Stimulated activated CD4-positive, alpha-beta T cell treated with anti-CD3 and anti-CD28 coated beads, Interleukin-12 subunit alpha, Interleukin-12 subunit beta, amount 100 ng/mL, for 4 hours (primary cell): ENCODE measurements around the gene THYN1.

Experiments used
- DNase-seq: peaks from one replicate; pipeline ENCODE4 v3.0.0-alpha.2; 2020

THYN1 gene

DNA sequence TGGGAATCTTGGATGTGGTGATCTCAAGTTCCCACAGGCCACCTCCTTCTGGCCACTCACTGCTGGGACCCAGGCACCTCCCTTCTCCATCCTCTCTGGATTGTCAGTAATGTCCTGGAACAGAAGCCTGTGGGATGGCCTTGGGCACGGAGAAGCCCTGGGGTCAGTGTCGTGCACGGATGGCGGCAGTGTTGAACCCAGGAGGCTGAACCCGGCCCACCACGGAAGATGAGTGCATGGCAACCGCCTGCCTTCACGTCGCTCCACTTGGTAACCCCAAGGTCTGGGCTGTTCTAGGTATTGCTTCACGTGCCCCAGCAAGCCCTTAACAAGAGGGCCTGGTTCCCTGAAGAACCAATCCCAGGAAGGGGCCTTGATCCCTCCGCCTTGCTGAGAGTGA is 7.1 kb downstream of the THYN1 start:
- DNase-seq: no peak

DNA sequence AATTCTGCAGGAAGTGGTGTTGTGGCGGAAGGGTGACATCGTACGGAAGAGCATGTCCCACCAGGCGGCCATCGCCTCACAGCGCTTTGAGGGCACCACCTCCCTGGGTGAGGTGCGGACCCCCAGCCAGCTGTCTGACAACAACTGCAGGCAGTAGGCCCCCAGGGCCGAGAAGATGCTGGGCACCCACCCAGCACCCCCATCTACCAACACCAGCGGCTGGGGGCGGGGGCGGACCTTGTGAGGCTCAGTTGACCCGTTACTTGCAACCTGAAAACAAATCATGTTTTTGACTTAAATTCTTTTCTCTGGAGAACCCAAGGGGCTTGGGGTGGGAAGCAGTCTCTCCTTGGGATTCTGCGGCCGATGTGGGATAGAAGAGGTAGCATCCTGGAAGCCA is 7.7 kb downstream of the THYN1 start:
- no peak for DNase-seq

DNA sequence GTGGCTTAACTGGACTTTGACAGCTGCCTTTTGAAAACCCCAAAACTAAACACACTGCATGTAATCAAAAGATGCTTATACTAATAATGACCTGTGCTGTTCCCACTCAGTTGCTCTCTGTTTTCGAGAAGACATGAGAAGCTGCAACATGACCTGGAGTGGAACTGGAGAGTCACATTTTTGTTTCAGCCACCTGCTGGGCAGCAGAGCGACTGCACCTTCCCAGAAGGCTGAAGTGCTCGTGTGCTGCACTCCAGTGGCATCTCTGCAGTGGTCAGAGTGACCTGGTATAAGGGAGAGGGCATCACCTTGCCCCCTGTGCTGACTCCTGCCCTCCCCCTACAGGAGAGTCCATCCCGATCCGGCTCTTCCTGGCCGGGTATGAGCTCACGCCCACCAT is 8.6 kb downstream of the THYN1 start:
- DNase-seq: no peak

DNA sequence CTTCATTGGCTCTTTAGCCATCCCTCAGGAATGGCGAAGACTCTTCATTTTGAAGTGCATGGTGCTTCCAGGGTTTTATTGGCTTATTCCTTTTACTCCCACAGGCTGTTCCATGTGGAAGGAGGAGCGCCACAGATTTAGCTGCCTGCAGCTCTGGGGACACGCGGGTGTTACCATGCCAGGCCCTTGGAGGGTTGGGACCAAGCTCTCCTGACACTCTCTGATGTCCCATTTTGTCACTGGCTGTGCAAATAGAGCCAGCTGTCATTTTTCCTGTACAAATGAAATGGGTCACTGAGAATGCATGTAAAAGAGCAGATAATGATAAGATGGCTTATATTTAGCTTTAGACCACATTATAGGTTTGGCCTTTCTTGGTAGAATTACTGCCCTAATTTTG is 9.2 kb downstream of the THYN1 start:
- DNase-seq: no peak

DNA sequence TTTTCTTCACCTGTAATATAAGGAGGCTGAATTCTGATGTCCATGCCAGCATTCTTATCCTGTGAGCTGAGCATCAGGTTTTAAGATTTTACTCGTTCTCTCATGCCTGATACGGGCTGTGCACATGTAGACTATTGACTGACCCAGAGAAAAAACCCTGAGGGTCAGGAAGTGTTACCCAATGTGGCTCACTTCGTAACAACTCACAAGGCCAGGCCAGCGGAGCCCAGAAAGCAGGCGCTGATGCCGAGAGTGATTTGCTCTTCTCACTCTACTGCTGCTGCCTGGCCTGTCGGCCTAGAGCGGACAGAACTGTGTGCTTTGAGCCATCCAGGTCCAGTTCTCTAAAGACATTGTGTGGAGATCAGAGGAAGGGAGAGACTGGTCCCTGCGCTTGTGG is 10.8 kb downstream of the THYN1 start:
- DNase-seq: no peak

DNA sequence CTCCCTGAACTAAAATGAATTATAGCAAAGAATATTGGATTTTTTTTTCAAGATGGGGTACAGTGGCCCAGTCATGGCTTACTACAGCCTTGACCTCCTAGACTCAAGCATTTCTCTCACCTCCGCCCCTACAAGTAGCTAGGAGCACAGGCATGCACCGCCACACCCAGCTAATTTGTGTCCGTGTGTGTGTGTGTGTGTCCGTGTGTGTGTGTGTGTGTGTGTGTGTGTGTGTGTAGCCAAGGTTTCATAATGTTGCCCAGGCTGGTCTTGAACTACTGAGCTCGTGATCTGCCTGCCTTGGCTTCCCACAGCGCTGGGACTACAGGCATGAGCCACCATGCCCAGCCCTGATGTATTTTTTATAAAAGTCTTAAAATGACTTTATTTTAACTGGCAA is 12.6 kb downstream of the THYN1 start:
- no peak for DNase-seq

DNA sequence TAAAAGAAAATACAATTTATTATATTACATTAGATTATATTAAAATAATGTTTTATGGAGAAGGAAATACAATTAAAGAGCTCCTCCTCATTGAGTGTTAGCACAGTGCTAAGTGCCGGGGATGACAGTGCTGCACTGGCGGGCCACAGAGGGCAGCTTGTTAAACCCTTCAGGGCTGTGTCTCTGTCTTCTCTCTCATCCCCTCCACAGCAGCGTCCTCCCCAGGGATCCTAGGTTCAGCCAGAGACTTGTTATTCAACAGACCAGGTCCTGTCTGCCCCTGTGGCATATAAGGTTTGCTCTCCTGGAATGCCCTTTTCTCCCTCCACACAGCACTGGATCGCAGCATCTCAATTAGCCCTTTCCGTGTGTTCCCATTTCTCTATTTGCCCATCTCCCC is 14.2 kb downstream of the THYN1 start:
- no peak for DNase-seq

DNA sequence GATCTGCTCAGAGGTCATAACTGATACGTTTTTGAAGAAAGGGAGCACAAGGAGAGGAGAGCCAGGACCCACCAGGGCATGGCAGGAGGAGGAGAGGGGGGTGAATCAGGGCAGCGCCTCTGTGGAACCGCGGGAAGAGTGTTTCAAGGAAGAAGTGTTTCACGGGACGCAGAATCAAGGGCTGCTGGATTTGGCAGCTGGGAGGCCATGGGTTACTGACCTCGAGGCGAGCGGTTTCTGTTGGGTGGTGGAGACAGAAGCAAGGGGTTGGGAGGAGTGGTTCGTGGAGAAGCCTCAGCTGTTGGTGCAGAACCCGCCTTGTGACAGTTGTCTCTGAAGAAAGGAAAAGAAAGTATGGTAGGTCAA is 15.6 kb downstream of the THYN1 start:
- no peak for DNase-seq

DNA sequence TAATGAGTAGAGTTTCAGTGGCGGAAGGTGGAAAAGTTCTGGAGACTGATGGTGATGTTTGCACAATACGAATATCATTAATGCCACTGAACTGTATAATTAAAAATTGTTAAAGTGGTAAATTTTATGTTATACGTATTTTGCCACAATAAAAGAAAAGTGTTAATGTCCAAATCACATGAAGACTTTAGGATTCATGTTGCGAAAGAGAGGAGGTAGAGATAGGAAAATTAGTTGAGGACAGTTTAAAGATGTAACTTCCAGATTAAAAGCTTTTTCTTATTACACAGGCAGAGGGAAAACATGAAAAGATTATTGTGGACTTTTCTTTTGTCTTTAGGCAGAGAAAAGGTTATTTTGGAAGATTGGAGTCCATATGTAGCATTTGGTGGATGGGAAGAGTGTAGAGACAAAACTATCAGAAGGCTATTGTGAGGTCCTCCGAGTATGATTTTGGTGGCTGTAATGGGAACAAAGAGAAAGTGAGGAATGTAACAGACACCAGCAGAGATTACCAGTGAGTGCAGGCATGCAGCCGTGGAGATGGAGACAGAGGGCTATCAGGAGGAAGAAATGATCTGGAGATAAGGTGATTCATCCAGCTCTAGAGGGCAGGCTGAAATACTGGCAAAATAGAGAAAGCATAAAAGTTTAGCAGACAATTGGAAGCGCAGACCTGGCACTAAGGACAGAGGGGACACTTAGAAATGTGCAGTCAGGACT is 16.2 kb downstream of the THYN1 start:
- no peak for DNase-seq

DNA sequence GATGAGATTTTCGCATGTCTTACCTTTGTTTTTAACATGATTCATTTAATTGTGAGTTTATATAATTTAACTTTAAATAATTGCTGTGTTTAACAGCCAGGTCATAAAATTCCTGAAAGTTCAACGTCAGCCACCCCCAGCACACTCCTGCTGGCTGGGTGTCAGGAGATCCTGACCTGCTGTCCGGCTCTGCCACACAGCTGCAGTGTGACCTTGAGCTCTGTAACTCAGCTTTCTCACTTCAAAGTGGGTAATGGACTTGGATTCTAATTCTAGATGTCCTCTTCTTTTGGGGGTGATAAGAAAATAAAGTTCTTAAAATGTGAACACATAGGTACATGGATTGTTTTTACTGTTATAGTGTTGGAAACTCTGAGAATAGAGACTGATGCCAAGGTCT is 17.8 kb downstream of the THYN1 start:
- no peak for DNase-seq

DNA sequence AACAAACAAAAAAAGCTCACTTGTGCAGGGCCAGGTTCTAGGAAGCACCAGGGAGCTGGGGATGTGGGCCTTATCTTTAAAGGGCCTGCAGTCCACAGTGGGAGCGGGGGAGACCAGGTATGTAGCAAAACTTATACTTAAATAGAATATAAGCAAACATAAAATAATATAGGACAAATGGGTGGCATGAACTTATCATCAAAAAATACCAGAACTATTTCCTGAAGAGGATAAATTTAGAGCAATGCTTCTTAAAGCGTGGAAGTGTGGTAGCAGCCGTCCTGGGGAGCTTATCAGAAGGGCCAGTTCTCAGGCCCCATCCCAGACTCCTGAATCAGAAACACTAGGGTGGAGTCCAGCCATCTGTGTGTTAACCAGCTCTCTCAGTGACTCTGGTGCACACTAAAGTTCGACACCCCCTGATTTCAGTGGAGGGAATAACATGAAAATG is 19.4 kb downstream of the THYN1 start:
- DNase-seq: no peak

DNA sequence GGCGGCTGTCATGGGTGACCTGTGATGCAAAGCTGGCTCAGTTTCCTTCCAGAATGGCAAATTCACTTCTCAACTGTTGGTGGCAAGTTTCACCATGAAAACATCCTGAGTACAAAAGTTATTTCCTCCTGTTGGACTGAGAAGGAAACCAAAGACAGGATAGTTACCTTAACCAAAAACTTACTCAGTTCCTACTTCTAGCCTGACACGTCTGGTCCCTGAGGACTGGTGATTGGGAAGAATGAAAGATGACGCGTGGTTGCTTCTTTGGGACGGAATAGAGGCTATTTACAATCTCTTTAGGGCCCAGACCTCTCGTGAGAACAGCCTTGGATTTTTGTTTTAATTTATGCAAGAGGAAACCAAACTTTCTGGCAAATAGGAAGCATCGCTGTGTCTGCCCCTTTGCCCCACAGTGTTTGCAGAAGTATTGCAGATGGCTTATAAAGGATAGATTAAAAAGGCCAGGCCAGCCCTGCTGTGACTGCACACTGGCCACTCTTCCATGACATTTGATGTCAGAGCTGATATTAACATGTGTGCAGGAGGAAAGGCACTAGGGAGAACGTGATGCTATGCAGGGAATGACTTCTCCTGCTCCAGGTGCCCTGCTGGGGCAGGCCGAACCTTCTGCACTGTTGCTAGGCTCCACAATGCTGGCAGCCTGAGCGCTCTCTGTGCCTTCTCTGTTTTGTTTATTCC is 21.0 kb downstream of the THYN1 start:
- DNase-seq: no peak

DNA sequence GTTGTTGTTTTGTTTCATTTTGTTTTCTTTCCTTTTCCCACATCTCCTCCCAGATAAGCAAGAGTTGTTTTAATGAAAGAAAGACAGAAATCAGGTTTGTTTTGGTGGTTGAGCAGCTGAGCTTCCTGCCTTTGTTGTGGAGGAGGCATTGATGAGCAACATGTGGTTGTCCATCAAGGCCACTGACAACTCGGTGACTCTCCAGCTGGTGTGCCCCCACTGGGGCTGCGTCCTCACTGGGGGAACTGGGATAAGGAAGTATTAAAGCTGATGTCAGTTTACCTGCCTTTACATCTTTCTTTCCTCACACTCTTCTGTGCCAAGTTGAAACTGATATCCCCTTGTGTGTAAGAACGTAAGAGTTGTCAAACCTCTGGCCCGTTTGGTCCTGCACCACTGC is 22.8 kb downstream of the THYN1 start:
- no peak for DNase-seq

DNA sequence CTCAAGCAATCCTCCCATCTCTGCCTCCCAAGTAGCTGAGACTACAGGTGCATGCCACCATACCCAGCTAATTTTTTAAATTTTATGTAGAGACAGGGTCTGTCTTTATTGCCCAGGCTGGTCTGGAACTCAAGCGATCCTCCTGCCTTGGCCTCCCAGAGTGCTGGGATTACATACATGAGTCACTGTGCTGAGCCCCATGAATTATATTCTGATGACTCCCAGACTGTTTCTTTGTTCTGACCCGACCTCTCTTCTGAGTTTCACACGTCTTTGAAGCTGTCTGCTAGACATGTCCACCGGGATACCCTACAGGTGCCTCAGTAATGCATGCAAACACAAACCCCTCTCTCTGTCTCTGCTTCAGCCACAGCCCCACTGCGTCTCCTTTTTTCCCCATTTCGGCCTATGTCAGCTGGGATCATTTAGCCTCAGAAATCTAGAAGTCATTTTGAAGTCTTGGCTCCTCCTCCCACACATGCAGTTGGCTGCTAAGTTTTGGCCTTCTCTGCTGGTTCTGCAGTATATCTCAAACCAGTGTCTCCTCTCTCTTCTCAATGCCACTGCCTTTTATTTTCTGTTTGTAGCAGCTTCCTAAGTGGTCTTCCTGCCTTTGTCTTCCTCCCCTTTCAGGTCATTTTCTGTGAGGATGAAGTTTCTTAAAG is 23.9 kb downstream of the THYN1 start:
- DNase-seq: no peak

DNA sequence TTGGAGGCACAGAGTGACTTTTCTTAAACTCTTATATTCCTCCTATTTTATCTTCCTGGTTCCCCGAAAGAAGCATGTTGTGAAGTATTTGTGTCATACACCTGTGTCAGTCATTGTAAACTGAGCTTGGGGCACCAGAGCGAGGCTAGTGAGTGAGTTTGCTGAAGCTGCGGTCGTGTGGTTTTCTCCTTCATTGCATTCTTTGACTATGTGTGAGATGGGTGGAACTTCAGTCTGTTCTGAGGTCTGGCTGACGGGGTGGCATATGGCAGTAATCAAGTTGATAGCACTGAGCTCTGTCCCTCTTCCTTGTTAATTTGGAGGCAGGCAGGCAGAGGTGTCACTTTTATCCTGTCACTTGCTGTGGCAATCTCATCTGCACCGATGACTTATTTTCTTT is 24.5 kb downstream of the THYN1 start:
- no peak for DNase-seq

DNA sequence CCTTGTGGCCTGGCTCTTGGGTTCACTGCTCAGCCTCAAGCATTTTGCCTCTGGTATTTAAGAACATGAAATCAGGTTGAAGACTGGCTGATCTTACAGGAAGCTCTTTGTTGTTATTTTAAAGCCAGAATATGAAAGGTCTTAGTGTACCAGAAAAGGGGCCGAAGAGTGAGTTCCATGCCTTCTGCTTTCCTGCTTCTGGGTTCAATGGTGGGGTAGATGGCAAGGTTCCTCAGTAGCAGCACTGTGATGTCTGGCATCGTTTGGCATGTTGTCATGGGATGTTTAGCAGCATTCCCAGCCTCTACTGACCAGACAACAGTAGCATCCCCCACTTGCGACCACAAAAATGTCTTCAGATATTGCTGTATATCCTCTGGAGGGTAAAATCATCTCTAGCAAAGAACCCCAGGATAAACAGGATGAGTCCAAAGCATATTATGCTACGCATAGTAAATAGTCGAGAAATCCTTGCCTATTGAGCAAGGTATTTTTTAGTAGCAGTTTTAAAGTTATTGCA is 26.3 kb downstream of the THYN1 start:
- DNase-seq: no peak

DNA sequence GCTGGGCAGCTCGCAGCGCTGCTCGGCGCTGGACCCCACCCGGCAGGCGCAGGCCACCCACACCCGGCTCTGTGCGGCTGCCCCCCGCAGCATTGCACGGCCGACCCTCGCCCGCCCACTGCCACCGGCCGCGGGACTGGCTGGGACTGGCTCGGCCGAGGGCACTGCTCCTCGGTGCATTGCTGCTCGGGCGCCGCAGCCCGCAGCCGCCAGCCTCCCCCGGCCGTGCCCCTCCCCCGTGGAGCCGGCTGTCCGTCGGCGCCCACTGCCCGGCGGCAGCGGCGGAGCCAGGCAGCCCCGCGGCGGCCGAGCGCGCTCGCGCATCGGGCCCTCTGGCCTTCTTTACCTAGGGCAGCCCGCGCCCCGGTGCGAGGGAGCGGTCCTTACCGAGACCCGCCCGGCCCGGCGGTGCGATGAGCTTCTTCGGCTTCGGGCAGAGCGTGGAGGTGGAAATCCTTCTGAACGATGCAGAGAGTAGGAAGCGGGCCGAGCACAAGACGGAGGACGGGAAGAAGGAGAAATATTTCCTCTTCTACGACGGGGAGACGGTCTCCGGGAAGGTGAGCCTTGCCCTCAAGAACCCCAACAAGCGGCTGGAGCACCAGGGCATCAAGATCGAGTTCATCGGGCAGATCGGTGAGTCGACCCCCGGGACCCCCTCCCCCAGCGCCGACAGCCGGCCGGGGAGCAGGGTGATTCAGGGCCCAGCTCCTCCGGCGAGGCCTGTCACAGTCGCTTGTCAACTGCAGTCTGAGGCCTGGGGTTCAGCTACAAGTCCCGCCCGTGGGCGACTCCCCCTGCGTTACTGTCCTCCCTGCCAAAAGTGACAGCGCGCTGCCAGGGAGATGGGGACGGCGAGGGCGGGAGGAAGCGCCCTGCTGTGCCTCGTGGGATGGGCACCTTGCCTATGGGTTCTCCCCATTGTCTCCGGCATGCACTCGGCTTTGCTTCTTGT is 28.2 kb downstream of the THYN1 start:
- peak; percentile 52 for DNase-seq

DNA sequence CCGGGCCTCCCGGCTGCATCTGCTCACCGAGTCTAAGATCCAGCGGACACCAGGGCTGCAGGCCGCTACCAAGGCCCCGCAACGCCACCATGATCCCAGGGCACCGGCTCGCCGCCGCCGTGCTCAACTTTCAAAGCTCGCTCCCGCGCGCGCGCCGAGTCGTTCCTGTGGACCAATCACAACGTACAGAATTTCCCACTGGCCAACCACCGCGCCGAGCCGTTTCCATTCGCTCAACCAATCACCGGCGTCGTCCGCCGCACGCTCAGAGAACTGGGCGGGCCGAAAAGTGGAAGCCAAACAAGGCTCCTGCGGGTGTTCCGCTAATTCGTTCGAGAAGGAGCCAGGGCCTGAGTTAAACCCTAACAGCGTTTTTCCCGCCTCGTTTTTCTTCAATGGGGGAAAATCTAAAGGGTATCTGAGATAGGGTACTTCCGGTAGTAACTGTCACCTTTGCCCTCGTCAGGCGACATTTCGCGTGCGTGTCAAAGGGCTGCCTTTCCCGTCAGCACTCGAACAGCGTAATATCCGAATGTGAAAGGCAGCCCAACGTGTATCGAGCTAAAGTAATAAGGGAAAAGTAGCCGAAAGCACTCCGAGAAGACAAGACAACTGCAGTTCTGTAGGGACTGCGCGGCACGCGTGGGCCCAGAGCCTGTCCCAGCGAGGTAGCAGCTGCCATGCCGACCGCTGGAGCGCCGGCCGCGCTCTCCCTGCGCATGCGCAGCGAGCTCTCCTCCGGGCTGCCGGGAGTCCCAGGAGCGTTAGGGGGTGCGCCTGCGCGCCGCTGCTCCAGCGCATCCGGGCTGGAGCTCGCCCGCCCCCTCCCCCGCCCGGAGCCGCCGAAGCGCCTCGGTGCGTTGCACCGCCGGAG is 29.1 kb downstream of the THYN1 start, which contains the start of the genes NCAPD3 and VPS26B:
TSS of gene NCAPD3 (minus strand) at position 132 of the 874 bp plus-strand sequence. CDS start at position 91, 41 bp downstream.
TSS of gene VPS26B (plus strand) at position 836 of the 874 bp plus-strand sequence. CDS start 452 bp downstream, outside the sequence.
- peak; percentile 95 for DNase-seq

DNA sequence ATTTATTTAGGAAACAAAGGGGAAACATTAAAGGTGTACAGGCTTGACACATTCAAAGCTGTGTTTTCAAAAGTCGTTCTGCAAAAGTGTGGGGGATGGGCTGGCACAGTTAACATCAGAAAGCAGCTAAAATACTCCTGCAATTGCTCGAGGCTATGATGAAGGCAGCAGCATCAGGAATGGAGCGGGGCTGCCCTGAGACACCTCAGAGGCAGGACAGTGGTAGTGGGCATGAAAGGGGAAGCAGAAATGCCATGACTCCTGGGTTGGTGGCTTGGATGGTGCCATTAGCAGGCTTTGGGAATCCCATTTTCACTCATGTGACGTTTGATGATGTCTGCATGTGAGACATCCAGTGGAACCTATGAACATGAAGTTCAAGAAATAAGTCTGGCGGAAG is 30.0 kb downstream of the THYN1 start:
- DNase-seq: no peak

DNA sequence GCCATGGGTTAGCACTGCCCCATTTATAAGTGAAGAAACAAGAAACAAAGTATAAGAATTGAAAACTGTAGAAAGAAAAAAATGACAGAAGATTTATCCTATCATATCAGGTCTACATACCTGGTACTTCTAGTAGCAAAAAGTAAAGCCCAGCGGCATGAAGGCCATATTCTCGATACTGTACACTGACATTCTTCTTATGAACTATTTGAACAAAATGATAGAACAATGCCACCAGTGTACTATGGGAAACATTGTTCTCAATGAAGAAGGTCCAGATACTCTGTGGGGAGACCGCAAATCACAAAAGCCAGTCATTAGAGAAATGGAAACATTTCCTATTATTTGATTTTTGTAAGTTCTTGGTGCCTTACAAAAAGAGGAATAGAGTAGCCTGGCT is 36.3 kb downstream of the THYN1 start:
- no peak for DNase-seq

DNA sequence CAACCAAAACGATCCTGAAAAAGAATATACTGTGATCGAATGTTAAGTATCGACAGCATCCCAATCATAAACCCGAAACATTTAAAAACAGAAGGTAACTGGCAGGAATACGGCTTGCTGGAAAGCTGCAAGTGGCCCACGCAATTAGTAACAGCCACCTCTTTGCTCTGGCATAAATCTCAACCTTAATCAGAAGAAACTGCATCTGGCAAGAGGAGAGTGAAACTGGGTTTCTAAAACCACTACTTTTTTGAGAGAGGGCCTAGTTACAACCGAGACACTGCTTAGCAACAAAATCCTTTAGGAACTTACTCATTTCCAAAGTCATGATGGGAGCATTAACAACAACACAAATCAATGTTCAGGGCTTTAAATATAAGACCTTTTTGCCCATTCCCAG is 37.3 kb downstream of the THYN1 start:
- DNase-seq: no peak
